ENCODE results near the gene VPS72.
"Not testable (repeated sequence)": the region's sequence is repeated elsewhere in the genome, so short reads cannot be mapped to it uniquely, and the experiment has no call there.

VPS72 gene

GRCh38 chr1:151189637-151190445 is at the start of gene VPS72:
Gene VPS72, minus strand, starts transcription at chr1:151190197. Its CDS starts 76 bp downstream, at chr1:151190121.
- peak; percentile 17 to 90 (median 74) for DNase-seq

GRCh38 chr1:151238467-151238739 is 48.4 kb upstream of the VPS72 start:
- peak in 3 of 56 donors; percentile 1 to 8 (median 1) for DNase-seq

GRCh38 chr1:151237678-151238466 is 47.9 kb upstream of the VPS72 start:
- peak in 1 of 56 donors; percentile 13 for DNase-seq

GRCh38 chr1:151235235-151235634 is 45.2 kb upstream of the VPS72 start:
- no peak for DNase-seq

GRCh38 chr1:151222130-151222529 is 32.1 kb upstream of the VPS72 start:
- DNase-seq, result no peak

GRCh38 chr1:151221616-151222015 is 31.6 kb upstream of the VPS72 start:
- no peak for DNase-seq

GRCh38 chr1:151213560-151213959 is 23.6 kb upstream of the VPS72 start:
- no peak for DNase-seq

- DNase-seq, result no peak
Measured at GRCh38 chr1:151211972-151212705, 22.1 kb upstream of the VPS72 start.

GRCh38 chr1:151210830-151211229 is 20.8 kb upstream of the VPS72 start:
- DNase-seq, result no peak

- not testable (repeated sequence) for DNase-seq
Measured at GRCh38 chr1:151205381-151205965, 15.5 kb upstream of the VPS72 start.

GRCh38 chr1:151199873-151200581 is 10.0 kb upstream of the VPS72 start:
- DNase-seq, result peak in 3 of 56 donors; percentile 5 to 12 (median 10)

- peak; percentile 86 to 99 (median 97) for DNase-seq
Measured at GRCh38 chr1:151198254-151199127, 8.5 kb upstream of the VPS72 start, which contains the start of gene PIP5K1A. Gene PIP5K1A, plus strand, starts transcription at chr1:151198552. Its CDS starts 445 bp downstream, at chr1:151198997.

- DNase-seq, result peak in 1 of 56 donors; percentile 26
Measured at GRCh38 chr1:151197863-151198253, 7.9 kb upstream of the VPS72 start.

- DNase-seq, result peak in 36 of 56 donors; percentile 1 to 79 (median 26)
Measured at GRCh38 chr1:151196292-151196800, 6.3 kb upstream of the VPS72 start.

GRCh38 chr1:151194894-151195594 is 5.0 kb upstream of the VPS72 start:
- DNase-seq, result peak in 1 of 56 donors; percentile 9

GRCh38 chr1:151193856-151194255 is 3.9 kb upstream of the VPS72 start:
- no peak for DNase-seq

- DNase-seq, result no peak
Measured at GRCh38 chr1:151193304-151193703, 3.3 kb upstream of the VPS72 start.

GRCh38 chr1:151192047-151192446 is 2.0 kb upstream of the VPS72 start:
- DNase-seq, result no peak

- DNase-seq, result not testable (repeated sequence)
Measured at GRCh38 chr1:151188667-151189066, 1.3 kb downstream of the VPS72 start.

Data from amygdala (tissue), 56 donors.